GM23338 (cell line): ENCODE measurements around the gene FANK1. TPM values are rescaled to one million over a fixed set of nuclear protein-coding genes. Genes with fewer than 3 reads are reported as not detected.
A peak's percentile ranks its signal among the peaks of the same experiment; 100 is the strongest.
"Not testable (repeated sequence)": the region's sequence is repeated elsewhere in the genome, so short reads cannot be mapped to it uniquely, and the experiment has no call there.

Source experiments
- ATAC-seq: fragments of 200-7000 bp; cut with Tn5 transposase; 3 replicates; pipeline ENCODE4 v1.9.1; 2020
- DNase-seq: peaks from one replicate; pipeline ENCODE4 v3.0.0-alpha.2; 2015; ENCODE audit warnings: low spot score
- H2AFZ ChIP-seq: fragments of 200-600 bp; sonication (generic); 2 replicates; pipeline ENCODE4 v1.8.0; 2016; ENCODE audit warnings: antibody characterized with exemption, mild to moderate bottlenecking, moderate library complexity
- H3F3A ChIP-seq: fragments of 200-600 bp; sonication (generic); replicated peaks from 2 replicates; pipeline ENCODE4 v1.8.0; 2017; ENCODE audit warnings: antibody characterized with exemption, mixed run types, low read depth
- H3K27ac ChIP-seq: fragments of 200-600 bp; sonication (generic); 2 replicates; pipeline ENCODE4 v1.6.1; 2016; ENCODE audit warnings: low read depth
- H3K27me3 ChIP-seq: fragments of 200-600 bp; sonication (generic); 2 replicates; pipeline ENCODE4 v1.8.0; 2016; ENCODE audit warnings: mild to moderate bottlenecking, mixed run types, moderate library complexity; ENCODE audit not compliant: insufficient read depth
- H3K36me3 ChIP-seq: fragments of 200-600 bp; sonication (generic); 2 replicates; pipeline ENCODE4 v1.8.0; 2016; ENCODE audit warnings: mild to moderate bottlenecking; ENCODE audit not compliant: insufficient read depth
- H3K4me1 ChIP-seq: fragments of 200-600 bp; sonication (generic); 2 replicates; pipeline ENCODE4 v1.8.0; 2016; ENCODE audit warnings: mild to moderate bottlenecking, moderate library complexity; ENCODE audit not compliant: insufficient read depth
- H3K4me2 ChIP-seq: fragments of 200-600 bp; sonication (generic); 2 replicates; pipeline ENCODE4 v1.7.1; 2017; ENCODE audit warnings: mixed run types
- H3K4me3 ChIP-seq: fragments of 200-600 bp; sonication (generic); 2 replicates; pipeline ENCODE4 v1.6.1; 2016; ENCODE audit warnings: mixed run types
- H3K79me2 ChIP-seq: fragments of 200-600 bp; sonication (generic); replicated peaks from 2 replicates; pipeline ENCODE4 v1.8.0; 2017; ENCODE audit warnings: mild to moderate bottlenecking; ENCODE audit not compliant: insufficient read depth
- H3K9me2 ChIP-seq: fragments of 200-600 bp; sonication (generic); 2 replicates; pipeline ENCODE4 v1.8.0; 2017; ENCODE audit not compliant: insufficient read depth
- H4K20me1 ChIP-seq: fragments of 200-600 bp; sonication (generic); replicated peaks from 2 replicates; pipeline ENCODE4 v1.8.0; 2017; ENCODE audit warnings: mild to moderate bottlenecking; ENCODE audit not compliant: insufficient read depth
- H3K27ac Mint-ChIP-seq: 2 replicates; pipeline ENCODE4 v1.8.0; 2020; ENCODE audit warnings: inconsistent platforms, mild to moderate bottlenecking, moderate library complexity, mixed read lengths
- H3K27me3 Mint-ChIP-seq: 3 replicates; pipeline ENCODE4 v1.8.0; 2022; ENCODE audit warnings: low read depth, mild to moderate bottlenecking, moderate library complexity, mixed read lengths, inconsistent platforms; ENCODE audit not compliant: insufficient read depth, poor library complexity
- H3K36me3 Mint-ChIP-seq: 3 replicates; pipeline ENCODE4 v1.8.0; 2021; ENCODE audit warnings: low read depth, mild to moderate bottlenecking, inconsistent platforms, moderate library complexity, mixed read lengths
- H3K4me1 Mint-ChIP-seq: 3 replicates; pipeline ENCODE4 v1.8.0; 2020; ENCODE audit warnings: mild to moderate bottlenecking, inconsistent platforms, mixed read lengths
- H3K4me3 Mint-ChIP-seq: 3 replicates; pipeline ENCODE4 v1.8.0; 2021; ENCODE audit warnings: moderate library complexity, mild to moderate bottlenecking, inconsistent platforms, mixed read lengths
- H3K9me3 Mint-ChIP-seq: 3 replicates; pipeline ENCODE4 v1.8.0; 2020; ENCODE audit warnings: moderate library complexity, mild to moderate bottlenecking, inconsistent platforms, mixed read lengths
- CREB1 ChIP-seq: fragments of 250-450 bp; sonication (Bioruptor Pico); IDR thresholded peaks from 2 replicates; pipeline ENCODE4 v1.5.0; 2020; ENCODE audit warnings: low read depth, mild to moderate bottlenecking, moderate library complexity
- JUNB ChIP-seq: IDR thresholded peaks from one replicate; pipeline ENCODE4 v1.6.1; 2016; ENCODE audit warnings: antibody characterized with exemption; ENCODE audit not compliant: unreplicated experiment
- NANOG ChIP-seq: IDR thresholded peaks from 2 replicates; pipeline ENCODE4 v1.6.1; 2016; ENCODE audit warnings: antibody characterized with exemption, borderline replicate concordance
- POLR2AphosphoS5 ChIP-seq: IDR thresholded peaks from 2 replicates; pipeline ENCODE4 v1.6.1; 2016; ENCODE audit warnings: antibody characterized with exemption, low read depth
- STAT1 ChIP-seq: IDR thresholded peaks from one replicate; pipeline ENCODE4 v1.6.1; 2016; ENCODE audit warnings: antibody characterized with exemption; ENCODE audit not compliant: unreplicated experiment
- polyA plus RNA-seq: library from polyadenylated mRNA; unstranded; fragments of >200 nt; fragmentation: Nextera tagmentation; extraction: Ambion mirVana; gene quantifications from 2 replicates; pipeline ENCODE4 v1.2.1, GENCODE V29; 2016
- total RNA-seq: library from RNA; depleted of rRNA; stranded (reverse); fragments of >200 nt; shearing (Covaris generic); gene quantifications from 2 replicates; pipeline ENCODE4 v1.2.3, GENCODE V29; 2014
- TF ChIP-seq, protein P1 (sequence below): IDR thresholded peaks from 2 replicates; pipeline ENCODE4 v1.6.1; 2016; ENCODE audit warnings: antibody characterized with exemption
- TF ChIP-seq, protein P2 (sequence below), 2 experiments: fragments of 200-600 bp in 1 of 2; sonication (generic) in 1 of 2; conservative IDR thresholded peaks; 2 replicates each; pipeline versions ENCODE4 v1.5.1 to v1.6.1; 2016 to 2017; ENCODE audit warnings: antibody characterized with exemption in 2 of 2, low read depth in 2 of 2, mild to moderate bottlenecking in 2 of 2, moderate library complexity in 1 of 2

Gene FANK1
- total and polyA plus RNA-seq, 2 experiments from 2014 or later = 0.37 to 0.69 TPM

DNA sequence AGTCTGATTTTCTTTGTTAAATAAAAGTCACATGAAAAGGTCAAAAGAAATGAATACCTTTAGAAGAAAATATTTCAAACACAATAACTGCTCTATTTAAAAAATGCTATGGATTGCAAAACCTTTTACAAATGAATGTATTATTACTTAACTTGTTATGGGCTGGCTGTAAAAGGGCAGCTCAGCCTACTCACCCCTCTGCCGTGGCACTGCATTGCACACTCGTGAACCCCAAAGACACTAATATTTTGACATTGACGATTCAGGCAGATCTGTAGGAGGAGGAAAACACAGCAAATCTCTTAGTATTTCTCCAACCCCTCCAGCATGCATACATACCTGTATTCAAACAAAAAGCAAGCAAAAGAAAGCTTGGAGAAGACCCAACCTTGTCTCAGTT lies 149.5 kb downstream of the FANK1 start:
- Histone ChIP-seq H3F3A (no peaks in the 10 kb centered on the region), H2AFZ (peak overlapping the region; percentile 28; the same call in 1 of the 2 replicates), H3K4me3 (no peak overlapping the region), H3K9me2 (no peaks in the 10 kb centered on the region), H3K36me3 (no peaks in the 10 kb centered on the region), H3K79me2 (no peaks in the 10 kb centered on the region), H3K27me3 (no peaks in the 10 kb centered on the region), H3K4me1 (peaks cover 3% of the 10 kb centered on the region; the same call in 1 of the 2 replicates), H4K20me1 (no peaks in the 10 kb centered on the region), H3K27ac (no peak overlapping the region), H3K4me2 (no peak overlapping the region)
- Mint-ChIP-seq H3K36me3 (no peaks in the 10 kb centered on the region), H3K4me1 (peaks cover 11% of the 10 kb centered on the region), H3K27me3 (peaks cover 2% of the 10 kb centered on the region), H3K4me3 (no peak overlapping the region), H3K9me3 (no peaks in the 10 kb centered on the region), H3K27ac (no peak overlapping the region)
- ATAC-seq = no peak
- TF ChIP-seq POLR2AphosphoS5 = no peak
- no peak for DNase-seq

DNA sequence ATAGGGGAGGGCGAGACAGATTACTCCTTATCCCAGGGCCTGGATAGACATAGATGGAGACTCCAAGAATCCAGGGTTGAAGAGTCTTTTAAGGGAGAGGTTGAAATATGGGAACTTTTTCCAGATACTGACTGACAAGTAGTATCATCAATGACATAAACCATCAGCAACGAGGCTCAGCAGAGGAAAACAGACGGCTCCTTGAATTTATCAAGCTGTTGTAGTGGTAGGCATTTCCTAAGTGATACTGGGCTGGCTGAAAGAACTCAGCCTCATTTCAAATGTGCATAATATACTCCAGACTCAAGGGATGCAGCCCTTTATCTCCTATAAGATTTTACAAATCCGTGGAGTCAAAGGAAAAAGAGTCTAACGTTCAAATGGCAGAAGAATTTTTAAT lies 150.5 kb downstream of the FANK1 start:
- Mint-ChIP-seq H3K9me3 (no peaks in the 10 kb centered on the region), H3K27ac (no peak overlapping the region), H3K4me1 (peaks cover 4% of the 10 kb centered on the region), H3K36me3 (no peaks in the 10 kb centered on the region), H3K4me3 (no peak overlapping the region), H3K27me3 (peaks cover 7% of the 10 kb centered on the region)
- no peak overlapping the region for H3K4me3 ChIP-seq
- H3K9me2 ChIP-seq = no peaks in the 10 kb centered on the region
- ATAC-seq (no peak), DNase-seq (no peak)
- no peak overlapping the region for H2AFZ ChIP-seq
- H3K4me1 ChIP-seq = peaks cover 3% of the 10 kb centered on the region; the same call in 1 of the 2 replicates
- no peaks in the 10 kb centered on the region for H4K20me1 ChIP-seq
- H3K36me3 ChIP-seq = no peaks in the 10 kb centered on the region
- H3K79me2 ChIP-seq = no peaks in the 10 kb centered on the region
- no peak overlapping the region for H3K4me2 ChIP-seq
- H3K27ac ChIP-seq = no peak overlapping the region
- H3K27me3 ChIP-seq = no peaks in the 10 kb centered on the region
- no peaks in the 10 kb centered on the region for H3F3A ChIP-seq
- TF ChIP-seq JUNB (no peak), CREB1 (CRISPR knock-in tag) (no peak), STAT1 (no peak), NANOG (no peak)
- TF ChIP-seq, protein P1, sequence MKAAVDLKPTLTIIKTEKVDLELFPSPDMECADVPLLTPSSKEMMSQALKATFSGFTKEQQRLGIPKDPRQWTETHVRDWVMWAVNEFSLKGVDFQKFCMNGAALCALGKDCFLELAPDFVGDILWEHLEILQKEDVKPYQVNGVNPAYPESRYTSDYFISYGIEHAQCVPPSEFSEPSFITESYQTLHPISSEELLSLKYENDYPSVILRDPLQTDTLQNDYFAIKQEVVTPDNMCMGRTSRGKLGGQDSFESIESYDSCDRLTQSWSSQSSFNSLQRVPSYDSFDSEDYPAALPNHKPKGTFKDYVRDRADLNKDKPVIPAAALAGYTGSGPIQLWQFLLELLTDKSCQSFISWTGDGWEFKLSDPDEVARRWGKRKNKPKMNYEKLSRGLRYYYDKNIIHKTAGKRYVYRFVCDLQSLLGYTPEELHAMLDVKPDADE = no peak
- TF ChIP-seq, protein P2, sequence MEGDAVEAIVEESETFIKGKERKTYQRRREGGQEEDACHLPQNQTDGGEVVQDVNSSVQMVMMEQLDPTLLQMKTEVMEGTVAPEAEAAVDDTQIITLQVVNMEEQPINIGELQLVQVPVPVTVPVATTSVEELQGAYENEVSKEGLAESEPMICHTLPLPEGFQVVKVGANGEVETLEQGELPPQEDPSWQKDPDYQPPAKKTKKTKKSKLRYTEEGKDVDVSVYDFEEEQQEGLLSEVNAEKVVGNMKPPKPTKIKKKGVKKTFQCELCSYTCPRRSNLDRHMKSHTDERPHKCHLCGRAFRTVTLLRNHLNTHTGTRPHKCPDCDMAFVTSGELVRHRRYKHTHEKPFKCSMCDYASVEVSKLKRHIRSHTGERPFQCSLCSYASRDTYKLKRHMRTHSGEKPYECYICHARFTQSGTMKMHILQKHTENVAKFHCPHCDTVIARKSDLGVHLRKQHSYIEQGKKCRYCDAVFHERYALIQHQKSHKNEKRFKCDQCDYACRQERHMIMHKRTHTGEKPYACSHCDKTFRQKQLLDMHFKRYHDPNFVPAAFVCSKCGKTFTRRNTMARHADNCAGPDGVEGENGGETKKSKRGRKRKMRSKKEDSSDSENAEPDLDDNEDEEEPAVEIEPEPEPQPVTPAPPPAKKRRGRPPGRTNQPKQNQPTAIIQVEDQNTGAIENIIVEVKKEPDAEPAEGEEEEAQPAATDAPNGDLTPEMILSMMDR (conservative IDR thresholded peaks at IDR 0.05; ENCODE audit: low read depth in 2 of 2) = no peak

DNA sequence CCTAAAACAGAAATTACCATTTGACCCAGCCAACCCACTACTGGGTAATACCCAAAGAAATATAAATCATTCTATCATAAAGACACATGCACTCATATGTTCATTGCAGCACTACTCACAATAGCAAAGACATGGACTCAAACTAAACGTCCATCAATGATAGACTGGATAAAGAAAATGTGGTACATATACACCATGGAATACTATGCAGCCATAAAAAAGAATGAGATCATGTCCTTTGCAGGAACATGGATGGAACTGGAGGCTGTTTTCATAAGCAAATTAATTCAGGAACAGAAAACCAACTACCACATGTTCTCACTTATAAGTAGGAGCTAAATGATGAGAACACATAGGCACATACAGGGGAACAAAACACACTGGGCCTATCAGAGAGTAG lies 151.4 kb downstream of the FANK1 start:
- not testable (repeated sequence) for H3K36me3 Mint-ChIP-seq, H3K4me3 ChIP-seq, H3K4me3 Mint-ChIP-seq, H3K9me3 Mint-ChIP-seq, DNase-seq, H3K4me2 ChIP-seq, H4K20me1 ChIP-seq, H3K79me2 ChIP-seq, H3K4me1 ChIP-seq, H3K27ac ChIP-seq, H3K4me1 Mint-ChIP-seq, H3K27me3 Mint-ChIP-seq, H3K9me2 ChIP-seq, H3F3A ChIP-seq, H3K27me3 ChIP-seq, H2AFZ ChIP-seq, H3K36me3 ChIP-seq, H3K27ac Mint-ChIP-seq, ATAC-seq
